ENCODE measurements around the gene UBA3. TPM values are rescaled to one million over a fixed set of nuclear protein-coding genes. Genes with fewer than 3 reads are reported as not detected.

Gene UBA3
- total and polyA plus RNA-seq, 2 of the 13 experiments (the other 11 are each of a cell fraction or from before 2014, with no cell fraction given): 40.7 to 49.0 TPM

DNA sequence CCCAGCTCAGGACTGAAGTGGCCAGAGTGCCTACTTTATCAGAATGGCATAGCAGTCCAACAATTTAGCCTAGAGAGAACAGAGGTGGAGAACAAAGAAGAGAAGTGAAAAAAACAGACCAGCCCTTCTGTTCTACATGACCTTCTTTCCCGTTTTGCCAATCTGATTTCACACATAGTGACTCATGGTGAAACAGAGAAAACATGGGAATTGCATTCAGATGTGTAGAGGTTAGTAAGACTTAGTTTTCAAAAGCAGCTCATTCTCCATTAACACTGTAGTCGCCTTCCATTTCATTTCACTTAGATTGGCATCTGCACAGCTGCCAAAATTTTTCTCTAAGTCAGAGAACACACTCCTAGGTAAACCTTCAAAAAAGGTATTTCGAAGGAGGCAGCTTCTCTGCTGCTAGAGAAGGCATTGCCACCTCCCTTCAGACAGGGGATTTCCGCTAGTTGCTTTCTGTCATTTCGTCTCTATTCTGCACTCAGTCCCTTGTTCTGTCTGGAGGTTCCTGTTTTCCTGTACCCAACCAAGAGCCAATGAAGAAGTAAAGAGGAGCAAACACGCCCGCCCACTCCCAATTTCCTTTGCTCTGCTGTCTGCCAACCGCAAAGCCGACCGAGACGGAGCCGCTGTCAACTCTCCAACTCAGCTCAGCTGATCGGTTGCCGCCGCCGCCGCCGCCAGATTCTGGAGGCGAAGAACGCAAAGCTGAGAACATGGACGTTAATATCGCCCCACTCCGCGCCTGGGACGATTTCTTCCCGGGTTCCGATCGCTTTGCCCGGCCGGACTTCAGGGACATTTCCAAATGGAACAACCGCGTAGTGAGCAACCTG, 4.4 kb upstream of the UBA3 start, which contains the start of gene ARL6IP5 (continued):
- TF ChIP-seq, protein P1, sequence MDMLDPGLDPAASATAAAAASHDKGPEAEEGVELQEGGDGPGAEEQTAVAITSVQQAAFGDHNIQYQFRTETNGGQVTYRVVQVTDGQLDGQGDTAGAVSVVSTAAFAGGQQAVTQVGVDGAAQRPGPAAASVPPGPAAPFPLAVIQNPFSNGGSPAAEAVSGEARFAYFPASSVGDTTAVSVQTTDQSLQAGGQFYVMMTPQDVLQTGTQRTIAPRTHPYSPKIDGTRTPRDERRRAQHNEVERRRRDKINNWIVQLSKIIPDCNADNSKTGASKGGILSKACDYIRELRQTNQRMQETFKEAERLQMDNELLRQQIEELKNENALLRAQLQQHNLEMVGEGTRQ (IDR thresholded peaks at IDR 0.05; ENCODE audit: low read depth, low read length): no peak
- TF ChIP-seq, protein P1 (CRISPR knock-in tag; IDR thresholded peaks at IDR 0.05; ENCODE audit: borderline replicate concordance): no peak
- TF ChIP-seq, protein P2, sequence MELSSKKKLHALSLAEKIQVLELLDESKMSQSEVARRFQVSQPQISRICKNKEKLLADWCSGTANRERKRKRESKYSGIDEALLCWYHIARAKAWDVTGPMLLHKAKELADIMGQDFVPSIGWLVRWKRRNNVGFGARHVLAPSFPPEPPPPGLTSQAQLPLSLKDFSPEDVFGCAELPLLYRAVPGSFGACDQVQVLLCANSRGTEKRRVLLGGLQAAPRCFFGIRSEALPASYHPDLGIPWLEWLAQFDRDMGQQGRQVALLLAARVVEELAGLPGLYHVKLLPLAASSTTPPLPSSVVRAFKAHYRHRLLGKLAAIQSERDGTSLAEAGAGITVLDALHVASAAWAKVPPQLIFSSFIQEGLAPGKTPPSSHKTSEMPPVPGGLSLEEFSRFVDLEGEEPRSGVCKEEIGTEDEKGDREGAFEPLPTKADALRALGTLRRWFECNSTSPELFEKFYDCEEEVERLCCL (CRISPR knock-in tag; IDR thresholded peaks at IDR 0.05; ENCODE audit: borderline replicate concordance): no peak
- TF ChIP-seq SOX6 (IDR thresholded peaks at IDR 0.05): no peak
- TF ChIP-seq SOX6 (CRISPR knock-in tag; IDR thresholded peaks at IDR 0.05): peak; percentile 52; the same call in 1 of the 2 replicates
- TF ChIP-seq ISX (CRISPR knock-in tag; conservative IDR thresholded peaks at IDR 0.05): no peak
- TF ChIP-seq, protein P3, sequence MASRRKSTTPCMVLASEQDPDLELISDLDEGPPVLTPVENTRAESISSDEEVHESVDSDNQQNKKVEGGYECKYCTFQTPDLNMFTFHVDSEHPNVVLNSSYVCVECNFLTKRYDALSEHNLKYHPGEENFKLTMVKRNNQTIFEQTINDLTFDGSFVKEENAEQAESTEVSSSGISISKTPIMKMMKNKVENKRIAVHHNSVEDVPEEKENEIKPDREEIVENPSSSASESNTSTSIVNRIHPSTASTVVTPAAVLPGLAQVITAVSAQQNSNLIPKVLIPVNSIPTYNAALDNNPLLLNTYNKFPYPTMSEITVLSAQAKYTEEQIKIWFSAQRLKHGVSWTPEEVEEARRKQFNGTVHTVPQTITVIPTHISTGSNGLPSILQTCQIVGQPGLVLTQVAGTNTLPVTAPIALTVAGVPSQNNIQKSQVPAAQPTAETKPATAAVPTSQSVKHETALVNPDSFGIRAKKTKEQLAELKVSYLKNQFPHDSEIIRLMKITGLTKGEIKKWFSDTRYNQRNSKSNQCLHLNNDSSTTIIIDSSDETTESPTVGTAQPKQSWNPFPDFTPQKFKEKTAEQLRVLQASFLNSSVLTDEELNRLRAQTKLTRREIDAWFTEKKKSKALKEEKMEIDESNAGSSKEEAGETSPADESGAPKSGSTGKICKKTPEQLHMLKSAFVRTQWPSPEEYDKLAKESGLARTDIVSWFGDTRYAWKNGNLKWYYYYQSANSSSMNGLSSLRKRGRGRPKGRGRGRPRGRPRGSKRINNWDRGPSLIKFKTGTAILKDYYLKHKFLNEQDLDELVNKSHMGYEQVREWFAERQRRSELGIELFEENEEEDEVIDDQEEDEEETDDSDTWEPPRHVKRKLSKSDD (CRISPR knock-in tag; IDR thresholded peaks at IDR 0.05; ENCODE audit: low read depth): no peak
- TF ChIP-seq KDM4B (CRISPR knock-in tag; IDR thresholded peaks at IDR 0.05): 0 out of 2 replicates have a peak, but pooled peaks have one; percentile 32
- peak; percentile 62 for TF ChIP-seq ZMYM4 (CRISPR knock-in tag; IDR thresholded peaks at IDR 0.05)
- no peak for TF ChIP-seq MTF1 (CRISPR knock-in tag; IDR thresholded peaks at IDR 0.05)
- no peak for TF ChIP-seq HDAC6 (IDR thresholded peaks at IDR 0.05; ENCODE audit: low read depth, low read length)
- TF ChIP-seq ZNF652 (CRISPR knock-in tag; IDR thresholded peaks at IDR 0.05; ENCODE audit: borderline replicate concordance, low read depth): no peak
- 0 out of 2 replicates have a peak, but pooled peaks have one; percentile 63 for TF ChIP-seq GATAD1 (CRISPR knock-in tag; IDR thresholded peaks at IDR 0.05)
- no peak for TF ChIP-seq SNRNP70 (IDR thresholded peaks at IDR 0.05; ENCODE audit: low read depth, low read length)
- no peak for TF ChIP-seq ETV6 (CRISPR knock-in tag; conservative IDR thresholded peaks at IDR 0.05)
- TF ChIP-seq ZNF761 (CRISPR knock-in tag; conservative IDR thresholded peaks at IDR 0.05): no peak
- TF ChIP-seq MXI1 (IDR thresholded peaks at IDR 0.05; ENCODE audit: borderline replicate concordance, low read depth, low read length): peak; percentile 43; the same call in 1 of the 3 replicates
- TF ChIP-seq BRD4 (CRISPR knock-in tag; IDR thresholded peaks at IDR 0.05): no peak
- TF ChIP-seq NPAS2 (CRISPR knock-in tag; IDR thresholded peaks at IDR 0.05; ENCODE audit: borderline replicate concordance): no peak
- TF ChIP-seq MBD4 (IDR thresholded peaks at IDR 0.05; ENCODE audit: borderline replicate concordance, low read length): no peak
- TF ChIP-seq ZNF747 (CRISPR knock-in tag; IDR thresholded peaks at IDR 0.05; ENCODE audit: borderline replicate concordance): no peak; the same call in 1 of the 2 replicates
- TF ChIP-seq, protein P4, sequence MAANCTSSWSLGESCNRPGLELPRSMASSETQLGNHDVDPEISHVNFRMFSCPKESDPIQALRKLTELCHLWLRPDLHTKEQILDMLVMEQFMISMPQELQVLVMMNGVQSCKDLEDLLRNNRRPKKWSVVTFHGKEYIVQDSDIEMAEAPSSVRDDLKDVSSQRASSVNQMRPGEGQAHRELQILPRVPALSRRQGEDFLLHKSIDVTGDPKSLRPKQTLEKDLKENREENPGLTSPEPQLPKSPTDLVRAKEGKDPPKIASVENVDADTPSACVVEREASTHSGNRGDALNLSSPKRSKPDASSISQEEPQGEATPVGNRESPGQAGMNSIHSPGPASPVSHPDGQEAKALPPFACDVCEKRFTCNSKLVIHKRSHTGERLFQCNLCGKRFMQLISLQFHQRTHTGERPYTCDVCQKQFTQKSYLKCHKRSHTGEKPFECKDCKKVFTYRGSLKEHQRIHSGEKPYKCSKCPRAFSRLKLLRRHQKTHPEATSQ (CRISPR knock-in tag; IDR thresholded peaks at IDR 0.05; ENCODE audit: borderline replicate concordance): no peak
